ENCODE measurements around the gene FANCC.

DNA sequence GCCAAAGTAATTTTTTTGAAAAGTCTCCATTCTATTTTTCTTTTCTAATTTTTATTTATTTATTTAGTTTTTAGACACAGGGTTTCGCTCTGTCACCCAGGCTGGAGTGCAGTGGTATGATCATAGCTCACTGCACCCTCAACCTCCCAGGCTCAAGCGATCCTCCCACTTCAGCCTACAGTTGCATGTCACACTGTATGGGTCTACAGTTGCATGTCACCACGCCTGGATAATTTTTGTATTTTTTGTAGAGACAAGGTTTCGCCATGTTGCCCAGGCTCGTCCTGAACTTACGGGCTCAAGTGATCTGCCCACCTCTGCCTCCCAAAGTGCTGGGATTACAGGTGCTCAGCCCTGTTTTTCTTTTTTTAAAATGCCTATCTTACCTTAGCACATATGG is 10.7 kb downstream of the FANCC start:
- TF ChIP-seq, protein P1, sequence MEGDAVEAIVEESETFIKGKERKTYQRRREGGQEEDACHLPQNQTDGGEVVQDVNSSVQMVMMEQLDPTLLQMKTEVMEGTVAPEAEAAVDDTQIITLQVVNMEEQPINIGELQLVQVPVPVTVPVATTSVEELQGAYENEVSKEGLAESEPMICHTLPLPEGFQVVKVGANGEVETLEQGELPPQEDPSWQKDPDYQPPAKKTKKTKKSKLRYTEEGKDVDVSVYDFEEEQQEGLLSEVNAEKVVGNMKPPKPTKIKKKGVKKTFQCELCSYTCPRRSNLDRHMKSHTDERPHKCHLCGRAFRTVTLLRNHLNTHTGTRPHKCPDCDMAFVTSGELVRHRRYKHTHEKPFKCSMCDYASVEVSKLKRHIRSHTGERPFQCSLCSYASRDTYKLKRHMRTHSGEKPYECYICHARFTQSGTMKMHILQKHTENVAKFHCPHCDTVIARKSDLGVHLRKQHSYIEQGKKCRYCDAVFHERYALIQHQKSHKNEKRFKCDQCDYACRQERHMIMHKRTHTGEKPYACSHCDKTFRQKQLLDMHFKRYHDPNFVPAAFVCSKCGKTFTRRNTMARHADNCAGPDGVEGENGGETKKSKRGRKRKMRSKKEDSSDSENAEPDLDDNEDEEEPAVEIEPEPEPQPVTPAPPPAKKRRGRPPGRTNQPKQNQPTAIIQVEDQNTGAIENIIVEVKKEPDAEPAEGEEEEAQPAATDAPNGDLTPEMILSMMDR (IDR thresholded peaks at IDR 0.05; ENCODE audit: insufficient read depth, low read depth, low read length): no peak
- no peak for TF ChIP-seq EZH2 (IDR thresholded peaks at IDR 0.05; ENCODE audit: insufficient read depth, low read length)
